GM13977 (cell line): Measurements from ENCODE around the gene MCM6.

Source experiments
- DNase-seq: peaks from one replicate; pipeline ENCODE4 v3.0.0; 2012; ENCODE audit warnings: low spot score
- CTCF ChIP-seq: IDR thresholded peaks from 2 replicates; pipeline ENCODE4 v1.5.1; 2012; ENCODE audit warnings: mild to moderate bottlenecking, control low read depth; ENCODE audit not compliant: insufficient read depth; ENCODE audit errors: extremely low read depth, missing control alignments
- in situ Hi-C: fragments of 300-500 bp; cut with MboI; formaldehyde crosslinking; loops from one replicate; pipeline ENCODE4 v1.12.0; 2022; ENCODE audit warnings: low sequenced_read_pairs, low pct_unique_long_range_greater_than_20kb, mixed read lengths, inconsistent platforms; ENCODE audit not compliant: unreplicated experiment

The MCM6 gene

GRCh38 chr2:135826544-135826943 lies 49.7 kb downstream of the MCM6 start:
- TF ChIP-seq CTCF = no peak
- in situ Hi-C loops = no loop called here
- no peak for DNase-seq

- no peak for DNase-seq
- TF ChIP-seq CTCF = no peak
- in situ Hi-C loops = no loop called here
Measured at GRCh38 chr2:135825550-135826176, 50.6 kb downstream of the MCM6 start.

- in situ Hi-C loops = no loop called here
- TF ChIP-seq CTCF = no peak
- no peak for DNase-seq
Measured at GRCh38 chr2:135825131-135825530, 51.1 kb downstream of the MCM6 start.

GRCh38 chr2:135822855-135823254 lies 53.4 kb downstream of the MCM6 start:
- TF ChIP-seq CTCF = no peak
- DNase-seq = no peak
- in situ Hi-C loops = no loop called here

GRCh38 chr2:135821190-135821589 lies 55.1 kb downstream of the MCM6 start:
- TF ChIP-seq CTCF = no peak
- no peak for DNase-seq
- in situ Hi-C loops = no loop called here

- in situ Hi-C loops = no loop called here
- TF ChIP-seq CTCF = no peak
- peak; percentile 73 for DNase-seq
Measured at GRCh38 chr2:135820003-135820618, 56.1 kb downstream of the MCM6 start.
